SK-N-SH treated with all-trans-retinoic acid at 6 μM for 48 hours (cell line): Measurements from ENCODE around the gene NSG2.

Experiments used
- ATAC-seq: fragments of 200-7000 bp; cut with Tn5 transposase; 3 replicates; pipeline ENCODE4 v1.9.1; 2020; ENCODE audit warnings: mild to moderate bottlenecking, moderate library complexity
- ARNTL ChIP-seq: fragments of 450-650 bp; formaldehyde crosslinking; IDR thresholded peaks from 2 replicates; pipeline ENCODE4 v1.5.0; 2020; ENCODE audit warnings: low read depth, mild to moderate bottlenecking, moderate library complexity, borderline replicate concordance
- BACH2 ChIP-seq: fragments of 250-450 bp; sonication (Bioruptor Pico); IDR thresholded peaks from 2 replicates; pipeline ENCODE4 v1.9.0; 2021; ENCODE audit warnings: mild to moderate bottlenecking, borderline replicate concordance
- CREB5 ChIP-seq: fragments of 250-450 bp; sonication (Bioruptor Pico); IDR thresholded peaks from 2 replicates; pipeline ENCODE4 v1.5.1; 2020; ENCODE audit warnings: low read depth, mild to moderate bottlenecking, moderate library complexity
- CSDC2 ChIP-seq: fragments of 250-450 bp; sonication (Bioruptor Pico); IDR thresholded peaks from 2 replicates; pipeline ENCODE4 v1.5.0; 2020; ENCODE audit warnings: mild to moderate bottlenecking, moderate library complexity
- CSRNP3 ChIP-seq: fragments of 250-450 bp; sonication (Bioruptor Pico); IDR thresholded peaks from 2 replicates; pipeline ENCODE4 v1.5.1; 2021; ENCODE audit warnings: mild to moderate bottlenecking, moderate library complexity
- ESRRG ChIP-seq: fragments of 250-450 bp; sonication (Bioruptor Pico); IDR thresholded peaks from 2 replicates; pipeline ENCODE4 v1.6.1; 2021; ENCODE audit warnings: mild to moderate bottlenecking
- GLIS3 ChIP-seq: fragments of 250-450 bp; sonication (Bioruptor Pico); IDR thresholded peaks from 2 replicates; pipeline ENCODE4 v1.5.0; 2020; ENCODE audit warnings: mild to moderate bottlenecking, moderate library complexity
- ISL1 ChIP-seq: fragments of 250-450 bp; sonication (Bioruptor Pico); IDR thresholded peaks from 2 replicates; pipeline ENCODE4 v2.1.2; 2022; ENCODE audit warnings: mild to moderate bottlenecking, moderate library complexity
- OSR1 ChIP-seq: fragments of 250-450 bp; sonication (Bioruptor Pico); IDR thresholded peaks from 2 replicates; pipeline ENCODE4 v1.8.0; 2022; ENCODE audit warnings: moderate library complexity, mild to moderate bottlenecking, inconsistent platforms
- PATZ1 ChIP-seq: fragments of 250-450 bp; sonication (Bioruptor Pico); IDR thresholded peaks from 2 replicates; pipeline ENCODE4 v1.8.0; 2020; ENCODE audit warnings: mild to moderate bottlenecking, moderate library complexity, borderline replicate concordance
- POU6F1 ChIP-seq: fragments of 250-450 bp; sonication (Bioruptor Pico); IDR thresholded peaks from 2 replicates; pipeline ENCODE4 v1.8.0; 2021; ENCODE audit warnings: low read depth, mild to moderate bottlenecking, moderate library complexity, borderline replicate concordance
- PPARA ChIP-seq: fragments of 250-450 bp; sonication (Bioruptor Pico); IDR thresholded peaks from 2 replicates; pipeline ENCODE4 v1.5.0; 2020; ENCODE audit warnings: mild to moderate bottlenecking, borderline replicate concordance
- RARB ChIP-seq: fragments of 250-450 bp; sonication (Bioruptor Pico); IDR thresholded peaks from 2 replicates; pipeline ENCODE4 v1.8.0; 2021; ENCODE audit warnings: mild to moderate bottlenecking, moderate library complexity
- SNAI2 ChIP-seq: fragments of 250-450 bp; sonication (Bioruptor Pico); IDR thresholded peaks from 2 replicates; pipeline ENCODE4 v1.5.0; 2020; ENCODE audit warnings: mild to moderate bottlenecking, moderate library complexity
- TCF4 ChIP-seq: fragments of 250-450 bp; sonication (Bioruptor Pico); IDR thresholded peaks from 2 replicates; pipeline ENCODE4 v1.8.0; 2021; ENCODE audit warnings: mild to moderate bottlenecking, moderate library complexity, borderline replicate concordance
- TOX ChIP-seq: fragments of 250-450 bp; sonication (Bioruptor Pico); IDR thresholded peaks from 2 replicates; pipeline ENCODE4 v1.8.0; 2021; ENCODE audit warnings: mild to moderate bottlenecking, moderate library complexity, borderline replicate concordance
- TSHZ2 ChIP-seq: fragments of 250-450 bp; sonication (Bioruptor Pico); IDR thresholded peaks from 2 replicates; pipeline ENCODE4 v1.5.0; 2020; ENCODE audit warnings: mild to moderate bottlenecking, moderate library complexity
- ZC3H10 ChIP-seq: fragments of 250-450 bp; sonication (Bioruptor Pico); IDR thresholded peaks from 2 replicates; pipeline ENCODE4 v1.5.1; 2021; ENCODE audit warnings: mild to moderate bottlenecking, moderate library complexity
- ZFP3 ChIP-seq: fragments of 250-450 bp; sonication (Bioruptor Pico); IDR thresholded peaks from 2 replicates; pipeline ENCODE4 v1.5.0; 2020; ENCODE audit warnings: mild to moderate bottlenecking, moderate library complexity
- ZFP30 ChIP-seq: fragments of 450-650 bp; formaldehyde crosslinking; IDR thresholded peaks from 2 replicates; pipeline ENCODE4 v1.5.0; 2022; ENCODE audit warnings: mild to moderate bottlenecking, moderate library complexity
- ZNF565 ChIP-seq: fragments of 450-650 bp; formaldehyde crosslinking; conservative IDR thresholded peaks from 2 replicates; pipeline ENCODE4 v1.5.0; 2020; ENCODE audit warnings: low read depth, mild to moderate bottlenecking, moderate library complexity
- ZNF70 ChIP-seq: fragments of 450-650 bp; formaldehyde crosslinking; IDR thresholded peaks from 2 replicates; pipeline ENCODE4 v1.5.0; 2020; ENCODE audit warnings: mild to moderate bottlenecking, moderate library complexity
- ZNF8 ChIP-seq: fragments of 450-650 bp; formaldehyde crosslinking; IDR thresholded peaks from 2 replicates; pipeline ENCODE4 v1.5.0; 2020; ENCODE audit warnings: mild to moderate bottlenecking, moderate library complexity

The NSG2 gene

GRCh38 chr5:174020928-174021304 lies 24.6 kb upstream of the NSG2 start:
- no peak for TF ChIP-seq PATZ1
- no peak for TF ChIP-seq SNAI2
- no peak for TF ChIP-seq ZFP30 (CRISPR knock-in tag)
- no peak for TF ChIP-seq ZC3H10
- no peak for TF ChIP-seq ARNTL (CRISPR knock-in tag)
- no peak for TF ChIP-seq ZNF70 (CRISPR knock-in tag)
- no peak for TF ChIP-seq RARB (CRISPR knock-in tag)
- TF ChIP-seq TOX (CRISPR knock-in tag): no peak
- TF ChIP-seq GLIS3 (CRISPR knock-in tag): no peak
- ATAC-seq: no peak

GRCh38 chr5:174022384-174023095 lies 23.0 kb upstream of the NSG2 start:
- no peak for TF ChIP-seq CSDC2
- no peak for TF ChIP-seq POU6F1 (CRISPR knock-in tag)
- no peak for TF ChIP-seq BACH2 (CRISPR knock-in tag)
- no peak for TF ChIP-seq ZC3H10
- no peak for TF ChIP-seq ZNF8
- TF ChIP-seq TOX (CRISPR knock-in tag): no peak
- TF ChIP-seq RARB (CRISPR knock-in tag): no peak
- TF ChIP-seq GLIS3 (CRISPR knock-in tag): no peak
- TF ChIP-seq ZNF70 (CRISPR knock-in tag): no peak
- no peak for TF ChIP-seq CSRNP3 (CRISPR knock-in tag)
- no peak for TF ChIP-seq ZFP30 (CRISPR knock-in tag)
- no peak for TF ChIP-seq ARNTL (CRISPR knock-in tag)
- no peak for TF ChIP-seq OSR1 (CRISPR knock-in tag)
- ATAC-seq: no peak

- no peak for TF ChIP-seq PPARA
- no peak for TF ChIP-seq CSDC2
- no peak for TF ChIP-seq ZNF565 (CRISPR knock-in tag)
- no peak for TF ChIP-seq GLIS3 (CRISPR knock-in tag)
- TF ChIP-seq ZFP3 (CRISPR knock-in tag): no peak
- TF ChIP-seq CREB5 (CRISPR knock-in tag): no peak
- TF ChIP-seq ZNF8: no peak
- TF ChIP-seq ESRRG: no peak
- TF ChIP-seq ZFP30 (CRISPR knock-in tag): no peak
- no peak for TF ChIP-seq TSHZ2 (CRISPR knock-in tag)
- TF ChIP-seq POU6F1 (CRISPR knock-in tag): no peak
- no peak for TF ChIP-seq TCF4 (CRISPR knock-in tag)
- TF ChIP-seq ISL1 (CRISPR knock-in tag): no peak
- no peak for TF ChIP-seq BACH2 (CRISPR knock-in tag)
- TF ChIP-seq OSR1 (CRISPR knock-in tag): no peak
- TF ChIP-seq ZNF70 (CRISPR knock-in tag): no peak
- no peak for TF ChIP-seq ARNTL (CRISPR knock-in tag)
- TF ChIP-seq SNAI2: no peak
- TF ChIP-seq TOX (CRISPR knock-in tag): no peak
- no peak for TF ChIP-seq PATZ1
These were observed 15.2 kb upstream of the NSG2 start for GRCh38 chr5:174030286-174030685.

More at GRCh38 chr5:174030286-174030685, 15.2 kb upstream of the NSG2 start:
- ATAC-seq: no peak
